ENCODE data around the gene C1QTNF5. TPM values are rescaled to one million over a fixed set of nuclear protein-coding genes. Genes with fewer than 3 reads are reported as not detected.

C1QTNF5 gene, protein sequence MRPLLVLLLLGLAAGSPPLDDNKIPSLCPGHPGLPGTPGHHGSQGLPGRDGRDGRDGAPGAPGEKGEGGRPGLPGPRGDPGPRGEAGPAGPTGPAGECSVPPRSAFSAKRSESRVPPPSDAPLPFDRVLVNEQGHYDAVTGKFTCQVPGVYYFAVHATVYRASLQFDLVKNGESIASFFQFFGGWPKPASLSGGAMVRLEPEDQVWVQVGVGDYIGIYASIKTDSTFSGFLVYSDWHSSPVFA
- not detected for total RNA-seq

DNA sequence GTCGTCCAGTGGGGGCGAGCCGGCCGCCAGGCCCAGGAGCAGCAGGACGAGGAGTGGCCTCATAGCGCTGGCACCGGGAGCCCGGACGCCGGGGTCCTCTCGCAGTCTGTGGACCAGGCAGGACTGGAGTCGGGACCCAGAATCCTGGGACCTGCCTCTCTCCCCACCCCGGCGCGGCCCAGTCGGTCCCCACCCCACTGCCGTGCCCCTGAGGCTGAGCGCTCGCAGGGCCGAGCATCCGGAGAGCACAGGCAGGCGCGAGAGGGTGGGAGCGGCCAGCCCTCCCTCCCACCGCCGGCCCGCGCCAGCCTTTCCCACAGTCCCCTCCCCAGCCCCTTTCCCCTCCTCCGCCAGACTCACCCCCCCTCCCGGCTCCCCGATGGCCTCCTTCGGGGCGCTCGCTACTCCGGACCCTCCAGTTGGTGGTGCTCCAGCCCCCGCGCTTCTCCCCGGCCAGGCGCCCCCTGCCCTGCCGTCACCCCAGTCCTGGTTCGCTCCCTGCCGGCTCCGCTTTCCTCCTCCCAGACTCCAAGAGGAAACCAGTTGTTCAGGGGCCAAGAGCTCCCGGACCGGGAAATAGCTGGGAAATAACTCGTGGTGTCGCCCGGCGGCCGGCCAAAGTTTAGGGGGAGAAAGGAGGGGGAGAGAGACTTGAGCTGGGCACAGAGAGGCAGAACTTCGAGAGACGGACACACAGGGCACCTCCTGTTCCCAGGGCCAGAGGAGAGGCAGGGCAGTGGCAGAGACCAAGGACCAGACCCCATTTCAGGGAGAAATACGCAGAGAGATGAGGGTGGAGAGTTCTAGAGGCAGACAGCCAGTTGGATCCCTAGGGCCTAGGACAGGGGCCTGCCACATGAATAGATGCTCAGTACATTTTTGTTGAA lies at the start of gene C1QTNF5:
TSS of gene C1QTNF5 (minus strand) at position 549 of the 887 bp plus-strand sequence. CDS start at position 63, 486 bp downstream.
- CTCF ChIA-PET = interaction anchor here (0.6 to 11.0 kb wide), 13 partner anchors 10 to 273 kb away, joined by 3 to 122 read pairs (median 3); partner anchors contain the start of genes USP2 and VPS11
- POLR2A ChIA-PET = no interaction called here

DNA sequence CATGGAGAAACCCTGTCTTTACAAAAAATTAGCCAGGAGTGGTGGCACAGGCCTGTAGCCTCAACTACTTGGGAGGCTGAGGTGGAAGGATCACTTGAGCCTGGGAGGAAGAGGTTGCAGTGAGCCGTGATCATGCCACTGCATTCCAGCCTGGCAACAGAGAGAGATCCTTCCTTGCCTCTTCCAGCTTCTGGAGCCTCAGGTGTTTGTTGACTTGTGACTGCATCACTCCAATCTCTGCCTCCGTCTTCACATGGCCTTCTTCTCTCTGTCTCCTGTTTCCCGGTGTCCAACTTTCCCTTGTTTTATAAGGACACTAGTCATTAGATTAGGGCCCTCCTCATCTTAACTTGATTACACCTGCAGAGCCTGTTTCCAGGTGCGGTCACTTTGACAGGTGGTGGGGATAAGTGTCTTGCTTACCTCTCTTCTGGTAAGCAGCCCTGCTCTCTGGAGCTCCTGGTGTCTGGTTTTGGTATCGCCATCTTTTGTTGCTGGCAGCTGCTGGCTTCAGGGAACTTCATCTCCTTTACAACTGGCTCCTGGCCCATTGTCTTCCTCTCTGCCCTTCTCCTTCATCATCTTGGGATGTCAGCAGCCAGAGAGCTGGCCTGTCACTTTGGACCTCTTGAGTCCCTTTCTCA lies 49.0 kb upstream of the C1QTNF5 start:
- CTCF ChIA-PET = interaction anchor here (1.6 kb wide), 1 partner anchor 85 kb away, joined by 9 read pairs; no protein-coding TSS in a partner anchor

DNA sequence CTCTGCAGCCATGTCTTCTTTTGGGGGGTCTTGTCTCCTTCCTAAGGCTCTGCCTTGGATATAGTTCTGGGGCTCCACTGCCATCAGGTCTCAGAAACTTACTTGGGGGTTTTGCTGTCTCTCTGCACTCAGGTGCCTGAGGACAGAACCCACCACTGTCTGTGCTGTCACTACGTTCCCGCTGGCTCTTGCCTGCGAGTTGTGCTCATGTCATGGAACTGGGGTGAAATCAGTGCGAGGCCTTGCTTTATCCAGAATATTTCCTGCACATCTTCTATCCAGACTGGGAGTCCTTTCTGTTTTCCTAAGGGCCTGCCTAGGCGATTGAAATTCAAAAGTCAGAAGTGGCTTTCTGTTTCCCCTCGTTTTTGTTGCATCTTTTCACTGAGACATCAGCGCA lies 47.4 kb upstream of the C1QTNF5 start:
- ChIA-PET POLR2A (no interaction called here), CTCF (no interaction called here)

More for the DNA sequence above, 49.0 kb upstream of the C1QTNF5 start:
- POLR2A ChIA-PET = no interaction called here

DNA sequence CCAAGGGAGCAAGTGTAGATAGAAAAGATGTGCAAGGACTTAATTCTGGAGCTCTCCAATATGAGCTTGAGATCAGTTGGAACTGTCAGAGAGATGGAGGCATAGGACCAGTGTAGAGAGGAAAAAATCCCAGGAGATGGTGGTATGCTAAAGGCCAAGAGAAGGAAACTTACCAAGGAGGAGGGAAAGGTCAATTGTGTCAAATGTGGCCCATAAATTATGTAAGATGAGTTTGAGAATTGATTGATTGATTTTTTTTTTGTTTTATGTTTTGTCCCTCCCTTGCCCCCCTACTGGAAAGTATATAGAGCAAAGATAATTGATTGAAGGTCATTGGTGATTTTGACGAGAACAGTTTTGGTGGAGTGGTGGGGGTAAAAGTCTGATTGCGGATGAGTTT lies 43.6 kb upstream of the C1QTNF5 start:
- POLR2A ChIA-PET = no interaction called here
- CTCF ChIA-PET = interaction anchor here (1.3 to 1.5 kb wide), 2 partner anchors 10 to 90 kb away, joined by 4 to 5 read pairs; no protein-coding TSS in a partner anchor

DNA sequence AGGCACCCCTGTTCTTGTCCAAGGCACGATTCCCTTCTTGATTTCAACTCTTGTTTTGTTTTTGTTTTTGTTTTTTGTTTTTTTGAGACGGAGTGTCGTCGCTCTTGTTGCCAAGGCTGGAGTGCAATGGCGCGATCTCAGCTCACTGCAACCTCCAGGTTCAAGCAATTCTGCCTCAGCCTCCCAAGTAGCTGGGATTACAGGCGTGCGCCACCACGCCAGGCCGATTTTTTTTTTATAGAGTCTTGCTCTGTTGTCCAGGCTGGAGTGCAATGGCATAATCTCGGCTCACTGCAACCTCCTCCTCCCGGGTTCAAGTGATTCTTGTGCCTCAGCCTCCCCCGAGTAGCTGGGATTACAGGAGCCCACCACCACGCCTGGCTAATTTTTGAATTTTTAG lies 41.8 kb upstream of the C1QTNF5 start:
- POLR2A ChIA-PET = interaction anchor here (1.2 kb wide), 1 partner anchor 92 kb away, joined by 3 read pairs; no protein-coding TSS in a partner anchor

DNA sequence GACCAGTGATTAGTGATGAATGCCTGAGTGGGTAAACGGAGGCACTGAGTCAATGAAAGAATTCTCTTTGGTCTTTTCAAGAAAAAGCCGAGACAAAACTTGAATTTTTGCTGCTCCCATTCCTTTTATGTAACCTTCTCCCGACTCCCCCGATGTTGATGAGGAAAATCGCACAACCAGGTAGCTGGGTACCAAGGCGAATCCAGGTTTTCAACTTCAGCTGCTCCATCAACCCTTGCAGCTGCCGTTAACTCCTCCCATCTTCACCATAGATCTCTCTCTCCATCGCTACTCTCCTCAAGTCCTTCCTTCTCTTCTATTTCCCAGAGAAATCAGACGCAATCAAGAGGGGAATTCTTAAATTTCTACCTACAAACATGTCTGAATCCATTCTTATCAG lies 41.4 kb upstream of the C1QTNF5 start:
- POLR2A ChIA-PET = no interaction called here

More for the DNA sequence above, 41.8 kb upstream of the C1QTNF5 start:
- CTCF ChIA-PET = interaction anchor here (1.6 to 3.1 kb wide), 4 partner anchors 11 to 92 kb away, joined by 3 to 38 read pairs (median 8); no protein-coding TSS in a partner anchor

DNA sequence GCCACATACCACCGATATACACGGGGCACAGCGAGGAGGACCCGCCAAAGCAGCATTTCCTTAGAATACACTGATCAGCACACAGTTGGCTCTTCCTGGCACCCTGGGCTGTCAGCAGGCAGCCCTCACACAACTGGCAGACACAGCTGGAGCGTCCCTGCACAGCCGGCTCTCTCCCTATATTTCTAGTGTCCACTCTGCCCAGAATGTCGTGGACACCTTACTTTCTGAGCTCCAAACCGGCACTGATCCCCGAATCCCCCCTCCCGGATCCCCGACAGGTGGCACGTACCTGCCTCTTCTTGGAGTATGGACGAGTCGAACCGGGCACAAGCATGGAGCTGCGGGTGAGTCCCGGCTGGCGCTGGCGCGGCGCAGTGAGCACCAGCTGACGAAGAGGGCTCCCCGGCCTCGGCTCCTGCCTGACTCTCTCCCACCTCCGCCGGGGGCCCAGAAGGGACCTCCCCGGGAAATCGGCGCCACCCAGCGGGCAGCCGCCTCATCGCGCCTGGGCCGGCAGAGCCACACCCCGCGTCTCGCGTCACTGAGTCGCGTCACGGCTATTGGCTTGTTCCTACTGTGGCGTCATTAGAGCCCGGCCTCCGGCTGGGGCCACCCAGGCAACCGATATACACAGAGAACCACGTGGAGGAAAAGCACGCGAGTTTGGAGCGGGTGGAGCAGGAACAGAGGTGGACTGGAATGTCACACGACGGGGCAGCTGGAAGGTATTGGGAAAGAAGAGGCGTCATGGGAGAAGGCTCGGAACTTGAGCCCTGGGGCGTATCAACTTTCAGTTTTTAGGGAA lies 40.7 kb upstream of the C1QTNF5 start, which contains the start of gene USP2:
TSS of gene USP2 (minus strand) at position 510 of the 808 bp plus-strand sequence. CDS start 8,210 bp downstream, outside the sequence.
- CTCF ChIA-PET = interaction anchor here (0.7 to 3.1 kb wide), 12 partner anchors 10 to 99 kb away, joined by 3 to 38 read pairs (median 3); partner anchors contain the start of gene C1QTNF5
- POLR2A ChIA-PET = no interaction called here

More for the DNA sequence above, 41.4 kb upstream of the C1QTNF5 start:
- CTCF ChIA-PET = interaction anchor here (0.9 to 3.1 kb wide), 7 partner anchors 11 to 93 kb away, joined by 3 to 38 read pairs (median 9); no protein-coding TSS in a partner anchor

DNA sequence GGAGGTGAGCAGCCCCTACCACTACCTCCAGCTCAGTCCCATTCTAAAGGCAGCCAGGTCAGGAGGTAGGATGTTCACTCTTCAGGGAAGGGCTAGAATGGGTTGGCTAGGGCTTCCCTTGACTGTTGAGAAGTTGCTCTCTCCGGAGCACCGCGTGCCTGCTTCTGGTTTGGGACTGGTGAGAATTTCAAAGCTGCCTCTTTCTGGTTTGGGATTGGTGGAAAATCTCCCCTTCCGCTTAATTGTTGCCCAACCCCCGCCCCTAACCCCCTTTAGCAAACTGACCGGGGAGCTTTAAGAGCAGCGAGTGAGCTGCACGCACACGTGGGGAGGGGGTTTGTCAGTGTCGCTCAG lies 40.1 kb upstream of the C1QTNF5 start:
- ChIA-PET CTCF (interaction anchor here (0.7 to 3.1 kb wide), 10 partner anchors 9 to 100 kb away, joined by 3 to 38 read pairs (median 3); partner anchors contain the start of gene C1QTNF5), POLR2A (no interaction called here)

DNA sequence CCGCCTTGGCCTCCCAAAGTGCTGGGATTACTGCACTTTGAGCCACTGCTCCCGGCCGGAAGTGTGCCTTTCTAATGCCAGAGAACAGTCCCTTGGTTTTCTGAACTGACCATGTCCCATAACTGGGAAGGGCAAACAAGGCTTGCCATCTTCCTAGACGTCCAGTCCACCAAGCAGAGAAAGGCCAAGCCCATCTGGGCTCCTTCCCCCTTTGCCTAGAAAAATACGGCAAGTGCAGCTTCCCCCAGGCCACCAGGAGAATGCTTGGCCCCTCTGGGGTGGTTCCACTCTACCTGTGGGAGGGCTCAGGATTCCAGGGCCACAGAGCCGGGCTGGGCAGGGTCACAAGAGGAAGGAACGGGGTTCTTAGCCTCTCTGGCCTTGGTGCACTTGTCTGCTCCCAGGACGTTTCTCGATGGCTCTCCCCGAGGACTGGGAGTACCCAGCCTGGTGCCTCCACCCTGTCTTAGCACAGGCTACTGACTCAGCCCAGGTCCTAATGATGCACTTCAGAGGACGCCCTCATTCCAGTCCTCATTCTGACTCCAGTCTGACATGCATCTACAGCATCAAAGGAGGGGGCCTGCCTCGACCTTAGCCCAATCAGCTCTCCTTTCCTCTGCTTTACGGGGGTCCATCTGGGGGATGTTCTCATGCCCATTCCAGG lies 39.6 kb upstream of the C1QTNF5 start:
- ChIA-PET POLR2A (no interaction called here), CTCF (interaction anchor here (0.9 to 3.1 kb wide), 5 partner anchors 12 to 94 kb away, joined by 3 to 38 read pairs (median 10); no protein-coding TSS in a partner anchor)

DNA sequence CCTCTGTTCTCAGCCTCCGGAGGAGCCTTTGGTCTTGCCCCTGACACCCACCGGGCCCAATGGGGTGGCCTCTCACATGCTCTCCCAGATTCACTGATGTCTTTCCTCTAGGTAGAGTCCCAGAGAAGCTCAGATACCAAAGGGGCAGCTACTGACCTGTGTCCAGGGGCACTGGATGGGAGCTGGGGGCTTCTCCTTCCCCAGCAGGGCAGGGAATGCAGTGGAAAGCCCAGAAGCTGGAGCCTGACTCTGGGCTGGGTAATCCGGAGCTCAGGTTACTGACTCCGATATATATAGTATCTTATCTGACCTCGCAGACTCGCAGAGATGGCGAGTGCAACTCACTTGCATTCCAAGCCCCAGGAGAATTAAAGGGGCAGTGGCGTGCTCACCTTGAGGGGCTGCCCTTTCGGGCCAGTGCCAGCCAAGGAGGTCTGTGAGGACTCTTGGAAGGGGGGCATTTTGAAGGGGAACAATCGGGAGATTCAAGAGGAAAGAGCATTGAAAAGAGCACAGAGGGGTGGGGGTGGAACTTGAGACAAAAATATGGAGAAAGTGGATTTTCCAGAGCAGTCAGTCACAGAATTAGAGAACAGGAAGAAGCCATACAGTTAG lies 38.3 kb upstream of the C1QTNF5 start:
- ChIA-PET CTCF (interaction anchor here (0.7 to 4.4 kb wide), 5 partner anchors 11 to 96 kb away, joined by 3 to 29 read pairs (median 5); no protein-coding TSS in a partner anchor), POLR2A (no interaction called here)

DNA sequence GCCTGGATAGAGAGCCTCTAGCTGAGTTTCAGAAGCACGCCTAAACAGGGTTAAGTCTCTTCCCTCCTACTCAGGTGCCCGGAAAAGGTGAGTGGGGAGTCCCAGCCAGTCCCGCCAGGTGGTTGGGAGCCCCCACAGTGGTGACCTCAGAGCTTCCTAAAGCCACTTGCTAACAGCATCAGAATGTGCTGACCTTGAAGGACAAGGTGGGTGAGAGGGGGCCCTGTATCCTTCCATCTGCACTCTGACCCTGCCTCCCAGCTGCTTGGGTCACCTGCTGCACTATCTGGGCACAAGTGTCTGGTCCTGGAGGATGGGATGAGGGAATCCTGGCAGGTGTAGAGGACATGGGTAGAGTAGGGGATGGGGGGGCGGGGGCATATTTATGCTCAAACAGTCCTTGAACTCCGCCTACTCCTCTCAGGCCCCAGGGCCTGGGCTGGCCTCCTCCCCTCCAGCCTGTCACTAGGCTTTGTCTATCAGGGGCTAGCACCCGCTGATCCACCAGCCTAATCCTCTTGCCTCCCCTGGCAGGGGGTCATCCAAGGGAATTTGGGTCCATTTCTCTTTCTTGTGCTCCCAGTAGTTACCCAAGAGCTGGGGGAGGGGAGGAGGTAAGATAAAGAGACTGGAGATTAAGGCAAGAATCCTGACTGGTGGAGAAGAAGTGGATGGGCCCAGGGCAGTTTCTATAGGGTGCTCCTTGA lies 37.4 kb upstream of the C1QTNF5 start:
- POLR2A ChIA-PET = no interaction called here

DNA sequence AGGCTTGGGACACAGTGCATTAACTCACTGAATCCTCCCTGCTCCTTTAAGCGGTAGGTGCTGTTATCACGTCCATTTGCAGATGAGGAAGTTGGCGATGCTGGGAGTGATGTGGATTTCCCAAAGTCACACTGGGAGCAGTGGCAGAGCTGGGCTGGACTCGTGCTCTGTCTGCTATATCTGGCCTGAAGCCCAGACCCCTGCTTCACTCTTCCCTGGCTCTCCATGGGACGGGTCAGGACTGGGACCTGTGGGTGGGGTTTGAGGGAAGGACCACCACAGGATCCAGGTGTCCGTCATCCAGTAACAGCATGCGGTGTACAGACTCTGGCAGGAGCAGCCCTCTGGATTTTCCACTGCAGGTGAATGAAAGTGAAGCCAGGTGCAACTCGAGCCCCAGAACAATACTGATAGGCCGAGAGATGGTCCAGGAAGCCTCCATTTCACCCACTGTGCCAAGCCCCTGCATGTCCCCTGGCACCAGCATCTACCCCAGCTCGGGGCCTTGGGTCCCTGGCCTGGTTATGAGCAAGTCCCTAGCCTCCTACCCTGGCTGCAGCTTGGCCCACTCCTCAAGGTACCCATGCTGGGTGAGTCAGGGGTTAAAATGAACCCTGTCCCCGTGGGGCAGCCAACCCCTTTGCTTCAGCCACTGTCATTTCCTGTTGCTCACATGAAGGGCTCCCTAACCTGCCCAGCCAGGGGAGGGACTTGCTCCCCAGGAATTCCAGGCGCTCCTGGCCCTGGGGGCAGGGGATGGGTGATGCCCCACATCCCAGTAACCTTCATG lies 36.6 kb upstream of the C1QTNF5 start:
- CTCF ChIA-PET = interaction anchor here (1.2 to 4.4 kb wide), 2 partner anchors 16 to 21 kb away, joined by 5 to 29 read pairs; no protein-coding TSS in a partner anchor
- POLR2A ChIA-PET = no interaction called here

More for the DNA sequence above, 37.4 kb upstream of the C1QTNF5 start:
- CTCF ChIA-PET = interaction anchor here (0.7 to 4.4 kb wide), 4 partner anchors 10 to 40 kb away, joined by 3 to 29 read pairs (median 6); no protein-coding TSS in a partner anchor

DNA sequence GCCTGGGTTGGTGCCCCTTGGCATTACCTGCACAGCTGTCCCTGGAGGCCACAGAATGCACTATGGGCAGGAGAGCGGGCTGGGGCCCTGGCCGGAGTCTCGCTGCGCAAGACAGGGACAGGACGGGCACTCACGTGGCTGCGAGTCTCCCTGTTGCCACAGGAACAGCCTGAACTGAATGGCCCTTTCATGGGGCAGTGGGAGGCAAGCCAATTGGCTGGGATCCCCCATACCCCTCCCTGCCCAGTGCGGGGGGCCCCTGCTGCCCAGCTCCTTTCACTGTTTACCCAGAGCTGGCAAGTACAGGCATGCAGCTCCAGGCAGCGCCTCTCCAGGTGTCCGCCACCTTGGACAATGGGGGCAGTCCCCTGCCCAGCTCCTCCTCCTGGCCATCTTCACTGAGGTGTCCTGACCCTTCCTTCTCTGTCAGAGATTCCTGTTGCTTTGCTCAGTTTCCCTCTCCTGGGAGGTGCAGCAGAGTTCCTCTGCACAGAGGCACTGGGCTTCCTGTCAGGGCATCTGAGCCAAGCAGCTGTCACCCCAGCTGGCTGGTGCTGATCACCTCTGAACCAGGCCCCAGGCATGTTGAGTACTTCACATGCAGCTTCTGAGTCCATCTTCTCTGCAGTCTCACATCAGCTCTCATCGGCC lies 35.6 kb upstream of the C1QTNF5 start:
- ChIA-PET CTCF (interaction anchor here (1.2 to 4.4 kb wide), 3 partner anchors 15 to 99 kb away, joined by 5 to 29 read pairs (median 9); no protein-coding TSS in a partner anchor), POLR2A (no interaction called here)

DNA sequence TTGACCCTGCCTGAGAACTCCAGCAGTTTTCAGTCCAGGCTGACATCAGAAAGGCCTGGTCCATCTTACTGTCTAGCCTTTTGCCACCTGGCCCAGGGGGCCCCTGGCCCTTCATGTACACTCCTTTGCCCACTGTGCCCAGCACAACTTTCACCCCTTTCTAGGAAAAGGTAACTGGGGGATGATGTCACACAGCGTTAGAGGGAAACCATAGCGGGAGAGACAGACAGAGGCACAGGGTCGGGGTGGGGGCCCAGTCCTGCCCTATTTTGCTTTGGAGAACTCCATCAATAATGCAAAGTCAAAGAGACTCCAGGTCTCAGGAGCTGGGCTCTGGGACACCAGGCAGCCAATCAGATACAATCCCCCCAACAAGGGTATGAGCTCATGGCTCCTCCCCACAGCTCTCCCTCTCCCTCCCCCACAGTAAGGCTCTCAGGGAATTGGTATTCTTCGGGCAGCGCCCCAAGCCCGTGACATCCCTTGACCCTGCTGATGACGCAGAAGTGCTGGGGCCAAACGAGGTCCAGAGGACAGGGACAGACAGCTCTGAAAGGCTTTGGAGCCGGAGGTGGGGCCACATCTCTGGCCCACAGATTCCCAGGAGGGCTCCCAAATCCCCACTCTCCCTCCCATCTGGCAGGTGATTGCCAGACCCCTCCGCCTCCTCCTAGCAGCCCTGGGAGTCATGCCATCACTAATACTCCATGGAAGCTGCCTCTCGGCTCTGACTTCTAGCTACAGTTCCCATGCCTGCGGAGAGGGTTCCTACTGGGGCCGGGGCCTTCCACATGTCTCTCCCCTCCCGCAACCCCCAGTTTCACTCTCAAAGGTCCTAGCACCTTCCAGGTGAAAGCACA lies 34.9 kb upstream of the C1QTNF5 start:
- CTCF ChIA-PET = interaction anchor here (1.2 to 4.4 kb wide), 7 partner anchors 11 to 99 kb away, joined by 4 to 54 read pairs (median 10); no protein-coding TSS in a partner anchor
- POLR2A ChIA-PET = no interaction called here
